GM10847 (cell line): ENCODE results near the gene LRP2.

Experiments
- POLR2A ChIP-seq: IDR thresholded peaks from 2 replicates; pipeline ENCODE4 v1.6.1; 2011; ENCODE audit not compliant: insufficient read length; ENCODE audit errors: extremely low read depth

Gene LRP2

DNA sequence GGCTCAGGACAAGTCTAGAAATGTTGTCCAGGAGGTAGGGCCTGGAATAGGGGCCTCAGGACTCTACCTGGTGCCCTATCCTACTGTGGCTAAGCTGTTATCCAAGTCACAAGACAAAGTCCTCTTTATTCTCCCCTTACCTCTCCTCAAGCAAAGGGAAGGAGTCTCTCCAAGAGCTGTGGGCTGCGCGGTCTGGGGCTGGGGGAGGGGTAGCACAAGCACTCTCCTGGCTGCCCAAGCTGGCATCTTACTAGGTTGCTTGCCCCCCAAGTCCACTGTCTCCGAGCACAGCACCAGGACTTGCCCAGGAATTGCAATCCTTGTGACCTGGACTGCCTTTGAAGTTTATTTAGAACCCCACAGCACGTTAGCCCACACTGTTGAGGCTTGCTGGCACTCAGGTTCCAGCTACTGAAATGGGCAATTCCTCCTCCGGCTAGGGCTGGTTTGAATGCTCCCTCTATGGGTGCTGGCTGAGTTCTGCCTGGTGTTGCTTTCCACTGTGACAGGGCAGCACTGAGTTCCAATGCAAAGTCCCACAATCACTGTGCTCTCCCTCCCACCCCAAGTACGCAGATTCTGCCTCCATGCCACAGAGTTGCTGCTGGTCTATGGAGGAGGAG, 274.5 kb downstream of the LRP2 start:
- no peak for TF ChIP-seq POLR2A

DNA sequence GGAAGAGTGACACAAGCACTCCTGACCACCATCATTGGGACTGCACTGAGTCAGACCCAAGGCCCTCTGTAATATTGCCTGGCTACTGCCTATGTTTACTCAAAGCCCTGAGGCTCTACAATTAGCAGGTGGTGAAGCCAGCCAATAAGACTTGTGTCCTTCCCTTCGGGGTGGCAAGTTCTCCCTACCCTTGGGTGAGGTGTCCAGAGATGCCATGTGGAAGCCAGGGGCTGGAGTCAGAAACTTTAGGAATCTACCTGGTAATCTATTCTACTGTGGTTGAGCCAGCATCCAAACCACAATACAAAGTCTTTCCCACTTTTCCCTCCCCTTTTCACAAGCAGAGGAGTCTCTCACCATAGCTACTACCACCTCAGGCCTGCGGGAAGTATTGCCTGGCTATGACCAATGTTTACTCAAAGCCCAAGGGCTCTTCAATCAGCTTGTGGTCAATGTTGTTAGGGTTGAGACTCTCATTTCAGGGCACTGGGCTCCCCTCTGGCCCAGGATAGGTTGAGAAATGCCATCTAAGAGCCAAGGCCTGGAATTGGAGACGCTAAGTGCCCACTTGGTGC, 275.4 kb downstream of the LRP2 start:
- TF ChIP-seq POLR2A: no peak

DNA sequence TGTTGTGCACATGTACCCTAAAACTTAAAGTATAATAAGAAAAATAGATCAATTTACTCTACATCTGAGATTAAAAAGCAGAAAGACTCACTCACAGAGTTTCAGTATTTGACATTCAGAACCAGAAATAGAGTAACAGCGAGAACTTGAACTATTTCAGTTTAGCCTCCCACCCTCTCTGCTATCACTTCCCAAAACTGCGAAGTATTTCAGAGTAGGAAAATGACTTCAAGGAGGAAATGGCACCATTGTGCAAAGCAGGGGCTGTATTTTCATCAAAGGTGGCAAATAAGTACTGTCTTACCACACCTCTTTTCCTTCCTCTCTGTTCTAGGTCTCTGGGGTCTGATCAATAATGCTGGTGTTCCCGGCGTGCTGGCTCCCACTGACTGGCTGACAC, 279.3 kb downstream of the LRP2 start:
- TF ChIP-seq POLR2A: no peak

DNA sequence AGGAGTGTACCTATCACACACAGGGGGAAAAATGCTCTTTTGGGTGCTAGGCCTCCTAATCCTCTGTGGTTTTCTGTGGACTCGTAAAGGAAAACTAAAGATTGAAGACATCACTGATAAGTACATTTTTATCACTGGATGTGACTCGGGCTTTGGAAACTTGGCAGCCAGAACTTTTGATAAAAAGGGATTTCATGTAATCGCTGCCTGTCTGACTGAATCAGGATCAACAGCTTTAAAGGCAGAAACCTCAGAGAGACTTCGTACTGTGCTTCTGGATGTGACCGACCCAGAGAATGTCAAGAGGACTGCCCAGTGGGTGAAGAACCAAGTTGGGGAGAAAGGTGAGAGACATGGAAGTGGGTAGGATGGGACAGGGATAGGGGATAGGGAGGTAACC, 280.8 kb downstream of the LRP2 start:
- no peak for TF ChIP-seq POLR2A

DNA sequence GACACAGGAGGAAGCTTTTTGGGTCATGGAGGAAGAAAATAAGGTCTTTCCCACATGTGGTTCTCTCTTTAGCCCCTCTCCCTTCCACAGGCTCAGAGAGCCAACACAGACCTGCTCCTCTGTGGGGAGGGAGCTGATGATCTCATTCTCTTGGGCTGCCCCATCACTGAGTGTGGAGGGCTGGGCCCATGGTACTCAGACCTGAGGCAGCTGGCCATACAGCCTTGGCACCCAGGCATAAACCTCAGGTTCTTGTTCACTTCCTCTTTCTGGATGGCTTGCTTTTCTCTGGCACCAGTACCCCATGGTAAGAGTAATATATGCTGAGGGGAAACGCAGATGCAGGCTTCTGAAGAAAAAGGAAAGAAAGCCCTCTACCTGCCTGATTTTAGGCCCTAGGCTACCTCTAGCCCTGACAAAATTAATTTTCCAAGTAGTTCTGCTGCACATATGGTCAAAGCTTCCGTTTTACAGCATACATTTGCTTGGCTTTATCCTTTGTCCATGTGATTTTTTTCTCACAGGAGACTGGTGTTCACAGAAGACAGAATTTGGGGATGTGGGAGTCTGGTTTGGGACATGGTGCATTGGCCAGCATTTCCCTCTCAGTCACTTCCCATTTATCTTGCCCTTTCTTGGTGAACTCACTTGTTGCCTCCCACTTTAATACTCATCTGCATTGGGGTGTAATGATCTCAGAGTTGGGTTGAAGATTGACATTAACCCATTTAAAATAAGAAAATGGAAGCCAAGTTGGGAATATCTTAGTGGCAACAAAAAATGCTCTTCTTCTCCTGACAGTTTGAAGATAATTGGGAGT, 281.9 kb downstream of the LRP2 start:
- no peak for TF ChIP-seq POLR2A

DNA sequence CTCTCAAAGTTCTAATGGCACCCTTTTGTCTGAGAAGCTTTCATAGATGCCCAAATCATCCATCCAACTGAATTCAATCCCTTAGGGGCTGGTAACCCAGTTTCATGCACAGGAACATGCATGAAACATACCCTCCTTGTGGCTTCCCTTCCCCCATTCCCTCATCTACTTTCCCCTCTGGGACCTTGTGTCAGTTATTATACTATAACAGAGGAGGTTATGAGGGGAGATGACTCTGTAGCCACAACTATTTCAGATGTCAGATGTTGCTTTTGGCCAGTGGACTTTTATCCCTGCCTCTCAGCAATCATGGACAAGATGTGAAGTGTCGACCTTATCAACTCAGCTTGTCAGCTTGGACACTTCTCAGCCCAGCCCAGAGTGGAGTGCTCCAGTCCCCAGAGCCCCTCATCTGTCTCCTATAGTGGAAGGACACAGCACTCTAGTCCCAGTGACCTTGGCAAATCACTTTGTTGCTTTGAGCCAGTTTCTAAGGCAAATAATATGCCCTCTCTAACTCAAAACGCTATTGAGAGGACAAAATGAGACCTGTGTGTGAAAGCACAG, 284.6 kb downstream of the LRP2 start:
- no peak for TF ChIP-seq POLR2A
